Measurements from ENCODE around the gene TRIM38.
"Not testable (repeated sequence)": the region's sequence is repeated elsewhere in the genome, so short reads cannot be mapped to it uniquely, and the experiment has no call there.

The TRIM38 gene

DNA sequence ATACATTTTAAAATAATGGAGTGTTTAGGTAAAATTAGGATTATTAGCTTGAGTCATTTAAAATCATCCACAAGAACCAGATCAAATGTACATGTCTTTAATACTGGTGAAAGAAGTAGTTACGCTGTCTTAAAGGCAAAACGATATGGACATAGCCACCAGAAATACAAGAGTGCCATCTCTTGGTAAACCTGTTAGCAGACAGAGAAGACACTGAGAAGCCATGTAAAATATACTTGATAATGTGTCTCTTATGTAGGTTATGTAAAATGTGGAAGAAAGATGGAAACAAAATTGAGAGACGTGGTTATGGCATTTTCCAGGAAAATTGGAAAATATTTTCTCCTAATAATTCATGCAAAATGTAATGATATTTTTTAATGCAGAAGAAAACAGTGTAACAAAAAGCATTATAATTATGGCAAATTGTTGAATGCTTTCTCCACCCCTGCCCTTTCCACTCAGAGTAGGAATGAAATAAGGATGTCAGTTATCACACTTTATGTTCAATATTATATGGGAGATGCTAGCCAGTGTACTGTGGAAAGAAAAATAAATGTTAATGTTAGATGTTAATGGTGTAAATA, 19.9 kb upstream of the TRIM38 start:
- H3K27ac ChIP-seq (ENCODE audit: insufficient read depth in 1 of 2, low read depth in 1 of 2, low read length in 2 of 2, poor library complexity in 1 of 2, severe bottlenecking in 2 of 2): no peak overlapping the region
- peak; percentile 69 to 80 (median 76) for DNase-seq
- no peaks in the 10 kb centered on the region for H3K36me3 ChIP-seq (ENCODE audit: control insufficient read depth in 4 of 4, insufficient read depth in 4 of 4, low read length in 3 of 4)
- H3K4me3 ChIP-seq (ENCODE audit: control insufficient read depth in 1 of 7, extremely low read depth in 1 of 7, insufficient read depth in 4 of 7, low read depth in 2 of 7, low read length in 6 of 7): no peak overlapping the region
- peaks cover 0 to 7% (median 1%) of the 10 kb centered on the region in 4 experiments for H3K4me1 ChIP-seq (ENCODE audit: control extremely low read depth in 1 of 4, control insufficient read depth in 4 of 4, insufficient read depth in 4 of 4, low read length in 3 of 4)
- no peaks in the 10 kb centered on the region for H3K9me3 ChIP-seq (ENCODE audit: control extremely low read depth in 1 of 5, control insufficient read depth in 4 of 5, insufficient read depth in 2 of 5, low read depth in 1 of 5, low read length in 4 of 5)
- H3K27me3 ChIP-seq (replicated peaks in 2 of 5; ENCODE audit: control insufficient read depth in 4 of 5, insufficient read depth in 5 of 5, low read length in 4 of 5): no peaks in the 10 kb centered on the region
- whole genome bisulfite sequencing (ENCODE audit: insufficient coverage): 20% methylated on average over 2 of the region's 3 CpGs
- ChIA-PET CTCF (interaction anchor here (0.7 to 2.7 kb wide), 3 partner anchors 15 to 154 kb away, joined by 3 to 16 read pairs (median 5); no protein-coding TSS in a partner anchor), POLR2A (no interaction called here)

DNA sequence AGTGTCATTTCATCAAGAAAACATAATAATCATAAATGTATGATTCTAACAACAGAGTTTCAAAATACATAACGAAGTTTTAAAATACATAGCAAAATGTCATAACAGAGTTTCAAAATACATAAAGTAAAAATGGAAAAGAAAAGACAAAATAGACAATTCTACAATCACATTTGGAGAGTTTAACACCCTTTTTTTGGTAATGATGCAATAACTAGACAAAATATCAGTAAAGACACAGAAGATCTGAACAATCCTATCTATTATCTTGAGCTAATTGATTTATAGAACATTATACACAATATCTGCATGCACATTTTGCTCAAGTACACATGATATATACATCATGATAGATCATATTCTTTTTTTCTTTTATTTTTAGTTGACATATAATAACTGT, 18.7 kb upstream of the TRIM38 start:
- H3K9me3 ChIP-seq (ENCODE audit: control extremely low read depth in 1 of 5, control insufficient read depth in 4 of 5, insufficient read depth in 2 of 5, low read depth in 1 of 5, low read length in 4 of 5): no peaks in the 10 kb centered on the region
- no peak for DNase-seq
- H3K27ac ChIP-seq (ENCODE audit: insufficient read depth in 1 of 2, low read depth in 1 of 2, low read length in 2 of 2, poor library complexity in 1 of 2, severe bottlenecking in 2 of 2): no peak overlapping the region
- H3K36me3 ChIP-seq (ENCODE audit: control insufficient read depth in 4 of 4, insufficient read depth in 4 of 4, low read length in 3 of 4): no peaks in the 10 kb centered on the region
- H3K4me1 ChIP-seq (ENCODE audit: control extremely low read depth in 1 of 4, control insufficient read depth in 4 of 4, insufficient read depth in 4 of 4, low read length in 3 of 4): peaks cover 0 to 7% (median 1%) of the 10 kb centered on the region in 4 experiments
- no CpG with 5 or more reads among the region's 1 CpG for WGBS (ENCODE audit: insufficient coverage)
- H3K27me3 ChIP-seq (replicated peaks in 2 of 5; ENCODE audit: control insufficient read depth in 4 of 5, insufficient read depth in 5 of 5, low read length in 4 of 5): no peaks in the 10 kb centered on the region
- CTCF ChIA-PET: interaction anchor here (0.9 to 1.9 kb wide), 7 partner anchors 13 to 665 kb away, joined by 3 to 12 read pairs (median 5); partner anchors contain the start of genes CARMIL1 and SLC17A2
- POLR2A ChIA-PET: no interaction called here
- H3K4me3 ChIP-seq (ENCODE audit: control insufficient read depth in 1 of 7, extremely low read depth in 1 of 7, insufficient read depth in 4 of 7, low read depth in 2 of 7, low read length in 6 of 7): no peak overlapping the region

DNA sequence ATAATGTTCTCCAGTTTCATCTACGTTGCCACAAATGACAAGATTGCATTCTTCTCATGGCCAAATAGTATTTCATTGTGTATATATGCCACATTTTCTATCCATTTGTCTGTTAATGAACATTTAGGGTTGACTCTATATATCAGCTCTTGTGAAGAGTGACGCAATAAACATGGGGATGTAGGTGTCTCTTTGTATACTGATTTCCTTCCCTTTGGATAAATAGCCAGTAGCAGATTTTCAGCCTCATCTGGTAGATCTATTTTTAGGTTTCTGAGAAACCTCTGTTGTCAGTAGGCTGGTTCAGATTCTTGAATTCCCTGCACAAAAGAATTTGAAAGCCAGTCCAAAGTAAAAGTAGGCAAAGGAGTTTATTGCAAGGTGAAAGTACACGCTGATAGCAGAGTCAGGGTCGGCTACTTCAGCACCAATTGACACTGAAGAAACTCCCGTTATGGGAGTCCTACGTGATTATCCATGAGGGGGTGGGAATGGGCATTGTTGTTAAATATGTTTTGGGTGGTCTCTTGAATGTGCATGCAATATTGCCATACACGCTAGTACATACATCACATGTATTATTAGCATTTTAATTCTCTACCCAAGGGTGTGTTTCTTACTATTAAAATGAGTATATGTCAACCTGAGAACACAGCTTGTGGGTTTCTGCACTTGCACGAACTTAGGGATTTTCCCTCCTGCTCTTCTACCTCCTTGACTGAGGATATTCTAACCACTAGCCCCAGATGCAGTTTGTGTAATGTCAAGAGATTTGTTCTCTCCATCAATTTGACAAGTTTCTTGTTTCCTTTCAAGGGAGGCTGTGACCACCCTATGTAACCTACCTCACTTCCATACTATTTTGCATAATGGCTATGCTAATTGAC, 17.7 kb upstream of the TRIM38 start:
- Histone ChIP-seq H3K27me3 (replicated peaks in 2 of 5; ENCODE audit: control insufficient read depth in 4 of 5, insufficient read depth in 5 of 5, low read length in 4 of 5) (no peaks in the 10 kb centered on the region), H3K4me3 (ENCODE audit: control insufficient read depth in 1 of 7, extremely low read depth in 1 of 7, insufficient read depth in 4 of 7, low read depth in 2 of 7, low read length in 6 of 7) (no peak overlapping the region), H3K27ac (ENCODE audit: insufficient read depth in 1 of 2, low read depth in 1 of 2, low read length in 2 of 2, poor library complexity in 1 of 2, severe bottlenecking in 2 of 2) (no peak overlapping the region), H3K4me1 (ENCODE audit: control extremely low read depth in 1 of 4, control insufficient read depth in 4 of 4, insufficient read depth in 4 of 4, low read length in 3 of 4) (peaks cover 0 to 7% (median 1%) of the 10 kb centered on the region in 4 experiments), H3K9me3 (ENCODE audit: control extremely low read depth in 1 of 5, control insufficient read depth in 4 of 5, insufficient read depth in 2 of 5, low read depth in 1 of 5, low read length in 4 of 5) (no peaks in the 10 kb centered on the region), H3K36me3 (ENCODE audit: control insufficient read depth in 4 of 4, insufficient read depth in 4 of 4, low read length in 3 of 4) (no peaks in the 10 kb centered on the region)
- peak in 1 of 3 donors; percentile 5 for DNase-seq
- POLR2A ChIA-PET: no interaction called here
- CTCF ChIA-PET: interaction anchor here (0.7 to 1.9 kb wide), 8 partner anchors 14 to 666 kb away, joined by 3 to 12 read pairs (median 4); partner anchors contain the start of genes CARMIL1 and SLC17A2
- no CpG with 5 or more reads among the region's 8 CpGs for WGBS (ENCODE audit: insufficient coverage)

DNA sequence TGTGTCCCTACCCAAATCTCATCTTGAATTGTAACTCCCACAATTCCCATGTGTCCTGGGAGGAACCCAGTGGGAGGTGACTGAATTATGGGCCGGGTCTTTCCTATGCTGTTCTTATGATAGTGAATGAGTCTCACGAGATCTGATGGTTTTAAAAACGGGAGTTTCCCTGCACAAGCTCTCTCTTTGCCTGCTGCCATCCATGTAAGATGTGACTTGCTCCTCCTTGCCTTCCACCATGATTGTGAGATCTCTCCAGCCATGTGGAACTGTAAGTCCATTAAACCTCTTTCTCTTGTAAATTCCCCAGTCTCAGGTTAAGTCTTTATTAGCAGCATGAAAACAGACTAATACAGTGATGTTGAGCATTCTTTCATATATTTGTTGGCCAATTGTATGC, 16.9 kb upstream of the TRIM38 start:
- CTCF ChIA-PET; H3K4me3 ChIP-seq (ENCODE audit: control insufficient read depth in 1 of 7, extremely low read depth in 1 of 7, insufficient read depth in 4 of 7, low read depth in 2 of 7, low read length in 6 of 7); H3K9me3 ChIP-seq (ENCODE audit: control extremely low read depth in 1 of 5, control insufficient read depth in 4 of 5, insufficient read depth in 2 of 5, low read depth in 1 of 5, low read length in 4 of 5); H3K36me3 ChIP-seq (ENCODE audit: control insufficient read depth in 4 of 4, insufficient read depth in 4 of 4, low read length in 3 of 4); POLR2A ChIA-PET; H3K27me3 ChIP-seq (replicated peaks in 2 of 5; ENCODE audit: control insufficient read depth in 4 of 5, insufficient read depth in 5 of 5, low read length in 4 of 5); H3K27ac ChIP-seq (ENCODE audit: insufficient read depth in 1 of 2, low read depth in 1 of 2, low read length in 2 of 2, poor library complexity in 1 of 2, severe bottlenecking in 2 of 2); DNase-seq; H3K4me1 ChIP-seq (ENCODE audit: control extremely low read depth in 1 of 4, control insufficient read depth in 4 of 4, insufficient read depth in 4 of 4, low read length in 3 of 4): not testable (repeated sequence)
- 100% methylated on average over 1 of the region's 3 CpGs for WGBS (ENCODE audit: insufficient coverage)

DNA sequence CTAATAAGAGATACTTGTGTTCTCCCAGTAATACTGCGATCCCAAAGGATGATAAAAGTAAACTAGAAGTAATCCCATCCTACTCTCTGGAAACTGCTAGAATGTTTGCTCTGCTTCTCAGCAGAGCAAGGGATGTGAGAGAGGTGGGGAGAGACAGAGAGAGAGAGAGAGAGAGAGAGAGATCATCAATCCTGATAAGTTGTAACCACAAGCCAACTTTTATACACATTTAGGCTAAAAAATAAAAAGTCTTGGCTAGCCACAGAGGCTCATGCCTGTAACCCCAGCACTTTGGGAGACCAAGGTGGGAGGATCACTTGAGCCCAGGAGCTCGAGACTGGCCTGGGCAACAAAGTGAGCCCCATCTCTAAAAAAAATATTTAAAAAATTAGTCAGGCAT, 16.0 kb upstream of the TRIM38 start:
- H3K9me3 ChIP-seq (ENCODE audit: control extremely low read depth in 1 of 5, control insufficient read depth in 4 of 5, insufficient read depth in 2 of 5, low read depth in 1 of 5, low read length in 4 of 5): no peaks in the 10 kb centered on the region
- CTCF ChIA-PET: interaction anchor here (0.6 kb wide), 1 partner anchor 432 kb away, joined by 3 read pairs; no protein-coding TSS in a partner anchor
- no peak overlapping the region for H3K4me3 ChIP-seq (ENCODE audit: control insufficient read depth in 1 of 7, extremely low read depth in 1 of 7, insufficient read depth in 4 of 7, low read depth in 2 of 7, low read length in 6 of 7)
- H3K4me1 ChIP-seq (ENCODE audit: control extremely low read depth in 1 of 4, control insufficient read depth in 4 of 4, insufficient read depth in 4 of 4, low read length in 3 of 4): peaks cover 0 to 7% (median 1%) of the 10 kb centered on the region in 4 experiments
- POLR2A ChIA-PET: no interaction called here
- no peak overlapping the region for H3K27ac ChIP-seq (ENCODE audit: insufficient read depth in 1 of 2, low read depth in 1 of 2, low read length in 2 of 2, poor library complexity in 1 of 2, severe bottlenecking in 2 of 2)
- no peaks in the 10 kb centered on the region for H3K36me3 ChIP-seq (ENCODE audit: control insufficient read depth in 4 of 4, insufficient read depth in 4 of 4, low read length in 3 of 4)
- peak in 1 of 3 donors; percentile 38 for DNase-seq
- H3K27me3 ChIP-seq (replicated peaks in 2 of 5; ENCODE audit: control insufficient read depth in 4 of 5, insufficient read depth in 5 of 5, low read length in 4 of 5): no peaks in the 10 kb centered on the region
- WGBS (ENCODE audit: insufficient coverage): no CpG with 5 or more reads among the region's 2 CpGs

DNA sequence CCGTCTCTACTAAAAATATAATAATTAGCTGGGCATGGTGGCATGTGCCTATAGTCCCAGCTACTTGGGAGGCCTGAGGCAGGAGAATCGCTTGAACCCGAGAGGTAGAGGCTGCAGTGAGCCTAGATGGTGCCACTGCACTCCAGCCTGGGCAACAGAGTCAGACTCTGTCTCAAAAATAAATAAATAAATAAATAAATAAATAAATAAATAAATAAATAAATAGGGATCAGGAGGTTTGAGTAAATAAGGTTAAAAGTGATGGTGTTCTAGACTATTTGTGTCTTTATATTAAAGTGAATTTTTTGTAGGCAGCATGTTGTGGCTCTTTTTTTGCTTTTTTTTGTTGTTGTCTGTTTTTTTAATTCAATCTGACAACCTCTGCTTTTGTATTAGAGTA, 15.1 kb upstream of the TRIM38 start:
- CTCF ChIA-PET; H3K4me1 ChIP-seq (ENCODE audit: control extremely low read depth in 1 of 4, control insufficient read depth in 4 of 4, insufficient read depth in 4 of 4, low read length in 3 of 4); DNase-seq; H3K9me3 ChIP-seq (ENCODE audit: control extremely low read depth in 1 of 5, control insufficient read depth in 4 of 5, insufficient read depth in 2 of 5, low read depth in 1 of 5, low read length in 4 of 5); H3K27me3 ChIP-seq (replicated peaks in 2 of 5; ENCODE audit: control insufficient read depth in 4 of 5, insufficient read depth in 5 of 5, low read length in 4 of 5); H3K36me3 ChIP-seq (ENCODE audit: control insufficient read depth in 4 of 4, insufficient read depth in 4 of 4, low read length in 3 of 4); H3K27ac ChIP-seq (ENCODE audit: insufficient read depth in 1 of 2, low read depth in 1 of 2, low read length in 2 of 2, poor library complexity in 1 of 2, severe bottlenecking in 2 of 2); POLR2A ChIA-PET; H3K4me3 ChIP-seq (ENCODE audit: control insufficient read depth in 1 of 7, extremely low read depth in 1 of 7, insufficient read depth in 4 of 7, low read depth in 2 of 7, low read length in 6 of 7): not testable (repeated sequence)
- WGBS (ENCODE audit: insufficient coverage): 100% methylated on average over 2 of the region's 3 CpGs

DNA sequence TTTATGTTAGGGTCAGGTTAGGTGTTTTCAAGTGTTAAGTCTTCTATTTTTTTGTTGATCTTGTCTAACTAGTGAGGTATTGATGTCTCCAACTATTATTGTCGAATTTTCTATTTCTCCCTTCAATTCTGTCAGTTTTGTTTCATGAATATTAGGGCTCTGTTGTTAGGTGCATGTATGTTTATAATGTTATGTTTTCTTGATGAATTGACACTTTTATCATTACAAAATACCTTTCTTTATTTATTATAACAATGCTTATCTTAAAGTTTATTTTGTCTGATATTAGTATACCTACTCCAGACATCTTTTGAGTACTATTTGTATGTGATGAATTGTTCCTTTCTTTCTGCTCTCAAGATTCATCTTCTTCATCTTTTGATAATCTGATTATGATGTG, 12.9 kb upstream of the TRIM38 start:
- POLR2A ChIA-PET: no interaction called here

More for the DNA sequence above, 12.9 kb upstream of the TRIM38 start:
- no peak for DNase-seq
- Histone ChIP-seq H3K4me1 (ENCODE audit: control extremely low read depth in 1 of 4, control insufficient read depth in 4 of 4, insufficient read depth in 4 of 4, low read length in 3 of 4) (peaks cover 0 to 6% (median 0%) of the 10 kb centered on the region in 4 experiments), H3K36me3 (ENCODE audit: control insufficient read depth in 4 of 4, insufficient read depth in 4 of 4, low read length in 3 of 4) (no peaks in the 10 kb centered on the region), H3K27me3 (replicated peaks in 2 of 5; ENCODE audit: control insufficient read depth in 4 of 5, insufficient read depth in 5 of 5, low read length in 4 of 5) (no peaks in the 10 kb centered on the region), H3K9me3 (ENCODE audit: control extremely low read depth in 1 of 5, control insufficient read depth in 4 of 5, insufficient read depth in 2 of 5, low read depth in 1 of 5, low read length in 4 of 5) (no peaks in the 10 kb centered on the region), H3K27ac (ENCODE audit: insufficient read depth in 1 of 2, low read depth in 1 of 2, low read length in 2 of 2, poor library complexity in 1 of 2, severe bottlenecking in 2 of 2) (no peak overlapping the region), H3K4me3 (ENCODE audit: control insufficient read depth in 1 of 7, extremely low read depth in 1 of 7, insufficient read depth in 4 of 7, low read depth in 2 of 7, low read length in 6 of 7) (no peak overlapping the region)
- CTCF ChIA-PET: interaction anchor here (1.1 kb wide), 1 partner anchor 12 kb away, joined by 3 read pairs; no protein-coding TSS in a partner anchor
- no CpG with 5 or more reads among the region's 1 CpG for WGBS (ENCODE audit: insufficient coverage)

Data from common myeloid progenitor, CD34-positive (primary cell).